ENCODE data around the gene CFAP299.

CFAP299 gene

GRCh38 chr4:80578001-80578400 is 242.5 kb downstream of the CFAP299 start:
- Histone ChIP-seq H3K9me3 (ENCODE audit: insufficient read depth, low read length) (no peaks in the 10 kb centered on the region), H3K9ac (ENCODE audit: low read length) (no peak overlapping the region), H3K27me3 (ENCODE audit: low read length) (no peaks in the 10 kb centered on the region), H3K36me3 (ENCODE audit: low read length) (no peaks in the 10 kb centered on the region), H3K27ac (ENCODE audit: low read depth, low read length) (no peak overlapping the region), H3K4me3 (ENCODE audit: insufficient read depth, low read length, poor library complexity, severe bottlenecking) (no peak overlapping the region), H3K79me2 (ENCODE audit: insufficient read depth, low read length) (no peaks in the 10 kb centered on the region), H3K4me2 (ENCODE audit: low read depth, low read length, poor library complexity, severe bottlenecking) (no peak overlapping the region), H2AFZ (ENCODE audit: low read depth, low read length, severe bottlenecking) (no peak overlapping the region), H3K9me2 (replicated peaks; ENCODE audit: insufficient read depth, low read length) (no peaks in the 10 kb centered on the region), H3F3A (ENCODE audit: insufficient read depth) (no peaks in the 10 kb centered on the region), H4K20me1 (ENCODE audit: low read depth, low read length) (no peaks in the 10 kb centered on the region)
- TF ChIP-seq, protein P1, sequence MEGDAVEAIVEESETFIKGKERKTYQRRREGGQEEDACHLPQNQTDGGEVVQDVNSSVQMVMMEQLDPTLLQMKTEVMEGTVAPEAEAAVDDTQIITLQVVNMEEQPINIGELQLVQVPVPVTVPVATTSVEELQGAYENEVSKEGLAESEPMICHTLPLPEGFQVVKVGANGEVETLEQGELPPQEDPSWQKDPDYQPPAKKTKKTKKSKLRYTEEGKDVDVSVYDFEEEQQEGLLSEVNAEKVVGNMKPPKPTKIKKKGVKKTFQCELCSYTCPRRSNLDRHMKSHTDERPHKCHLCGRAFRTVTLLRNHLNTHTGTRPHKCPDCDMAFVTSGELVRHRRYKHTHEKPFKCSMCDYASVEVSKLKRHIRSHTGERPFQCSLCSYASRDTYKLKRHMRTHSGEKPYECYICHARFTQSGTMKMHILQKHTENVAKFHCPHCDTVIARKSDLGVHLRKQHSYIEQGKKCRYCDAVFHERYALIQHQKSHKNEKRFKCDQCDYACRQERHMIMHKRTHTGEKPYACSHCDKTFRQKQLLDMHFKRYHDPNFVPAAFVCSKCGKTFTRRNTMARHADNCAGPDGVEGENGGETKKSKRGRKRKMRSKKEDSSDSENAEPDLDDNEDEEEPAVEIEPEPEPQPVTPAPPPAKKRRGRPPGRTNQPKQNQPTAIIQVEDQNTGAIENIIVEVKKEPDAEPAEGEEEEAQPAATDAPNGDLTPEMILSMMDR (IDR thresholded peaks at IDR 0.05; ENCODE audit: insufficient read depth, low read length, poor library complexity, severe bottlenecking), result no peak
- no peak for TF ChIP-seq EZH2phosphoT487 (conservative IDR thresholded peaks at IDR 0.05; ENCODE audit: low read length)

GRCh38 chr4:80585542-80585941 is 250.0 kb downstream of the CFAP299 start:
- Histone ChIP-seq H3K9ac (ENCODE audit: low read length) (no peak overlapping the region), H3K36me3 (ENCODE audit: low read length) (no peaks in the 10 kb centered on the region), H3K4me2 (ENCODE audit: low read depth, low read length, poor library complexity, severe bottlenecking) (no peak overlapping the region), H2AFZ (ENCODE audit: low read depth, low read length, severe bottlenecking) (no peak overlapping the region), H3K4me3 (ENCODE audit: insufficient read depth, low read length, poor library complexity, severe bottlenecking) (no peak overlapping the region), H3F3A (ENCODE audit: insufficient read depth) (no peaks in the 10 kb centered on the region), H3K27me3 (ENCODE audit: low read length) (no peaks in the 10 kb centered on the region), H3K9me2 (replicated peaks; ENCODE audit: insufficient read depth, low read length) (no peaks in the 10 kb centered on the region), H3K9me3 (ENCODE audit: insufficient read depth, low read length) (no peaks in the 10 kb centered on the region), H3K79me2 (ENCODE audit: insufficient read depth, low read length) (no peaks in the 10 kb centered on the region), H4K20me1 (ENCODE audit: low read depth, low read length) (no peaks in the 10 kb centered on the region), H3K27ac (ENCODE audit: low read depth, low read length) (no peak overlapping the region)
- TF ChIP-seq EZH2phosphoT487 (conservative IDR thresholded peaks at IDR 0.05; ENCODE audit: low read length), result no peak
- TF ChIP-seq, protein P1 (IDR thresholded peaks at IDR 0.05; ENCODE audit: insufficient read depth, low read length, poor library complexity, severe bottlenecking), result no peak

GRCh38 chr4:80586716-80587115 is 251.2 kb downstream of the CFAP299 start:
- TF ChIP-seq, protein P1 (IDR thresholded peaks at IDR 0.05; ENCODE audit: insufficient read depth, low read length, poor library complexity, severe bottlenecking), result no peak
- TF ChIP-seq EZH2phosphoT487 (conservative IDR thresholded peaks at IDR 0.05; ENCODE audit: low read length), result no peak
- no peak overlapping the region for H3K27ac ChIP-seq (ENCODE audit: low read depth, low read length)

More at GRCh38 chr4:80586716-80587115, 251.2 kb downstream of the CFAP299 start:
- H3K4me2 ChIP-seq (ENCODE audit: low read depth, low read length, poor library complexity, severe bottlenecking), result no peak overlapping the region
- H3K9me3 ChIP-seq (ENCODE audit: insufficient read depth, low read length), result no peaks in the 10 kb centered on the region
- H2AFZ ChIP-seq (ENCODE audit: low read depth, low read length, severe bottlenecking), result no peak overlapping the region
- no peak overlapping the region for H3K9ac ChIP-seq (ENCODE audit: low read length)
- H3F3A ChIP-seq (ENCODE audit: insufficient read depth), result no peaks in the 10 kb centered on the region
- H4K20me1 ChIP-seq (ENCODE audit: low read depth, low read length), result no peaks in the 10 kb centered on the region
- no peaks in the 10 kb centered on the region for H3K79me2 ChIP-seq (ENCODE audit: insufficient read depth, low read length)
- no peaks in the 10 kb centered on the region for H3K27me3 ChIP-seq (ENCODE audit: low read length)
- H3K36me3 ChIP-seq (ENCODE audit: low read length), result no peaks in the 10 kb centered on the region
- no peak overlapping the region for H3K4me3 ChIP-seq (ENCODE audit: insufficient read depth, low read length, poor library complexity, severe bottlenecking)
- H3K9me2 ChIP-seq (replicated peaks; ENCODE audit: insufficient read depth, low read length), result no peaks in the 10 kb centered on the region
